K562 (cell line): ENCODE results near the gene DPM2. TPM values are rescaled to one million over a fixed set of nuclear protein-coding genes. Genes with fewer than 3 reads are reported as not detected.

Source experiments
- ASH1L ChIP-seq: fragments of 450-650 bp; IDR thresholded peaks from 2 replicates; pipeline ENCODE4 v1.6.1; 2018; ENCODE audit warnings: borderline replicate concordance, mild to moderate bottlenecking, low read depth; ENCODE audit not compliant: partially characterized antibody
- CBFB ChIP-seq: sonication (generic); formaldehyde crosslinking; IDR thresholded peaks from 2 replicates; pipeline ENCODE4 v1.4.0; 2020; ENCODE audit warnings: mild to moderate bottlenecking, missing genetic modification reagents
- CTBP1 ChIP-seq: fragments of 450-650 bp; IDR thresholded peaks from 2 replicates; pipeline ENCODE4 v1.6.1; 2016; ENCODE audit warnings: borderline replicate concordance
- MCM7 ChIP-seq, 2 experiments: fragments of 450-650 bp; IDR thresholded peaks; 2 replicates each; pipeline ENCODE4 v1.6.1; 2016 to 2018
- POLR3G ChIP-seq: IDR thresholded peaks from 2 replicates; pipeline ENCODE4 v1.6.1; 2011; ENCODE audit not compliant: insufficient read length, insufficient replicate concordance; ENCODE audit errors: extremely low read depth
- SIN3A ChIP-seq, 2 experiments: fragments of 150-350 bp in 1 of 2; IDR thresholded peaks; 2 replicates each; pipeline ENCODE4 v1.6.1; 2011 to 2016; ENCODE audit warnings: borderline replicate concordance in 2 of 2, low read depth in 2 of 2, low read length in 2 of 2, mild to moderate bottlenecking in 2 of 2, moderate library complexity in 2 of 2; ENCODE audit not compliant: control insufficient read depth in 1 of 2
- TOE1 ChIP-seq, 2 experiments: fragments of 450-650 bp in 1 of 2; sonication (generic) in 1 of 2; formaldehyde crosslinking in 1 of 2; IDR thresholded peaks; 2 replicates each; pipeline versions ENCODE4 v1.7.1 to v1.8.0; 2016 to 2022; ENCODE audit warnings: borderline replicate concordance in 2 of 2, mild to moderate bottlenecking in 2 of 2, antibody characterized with exemption in 1 of 2, inconsistent platforms in 1 of 2, low read depth in 1 of 2, missing genetic modification reagents in 1 of 2, moderate library complexity in 1 of 2
- ZNF274 ChIP-seq: IDR thresholded peaks from 2 replicates; pipeline ENCODE4 v1.6.1; 2011; ENCODE audit warnings: low read depth, mild to moderate bottlenecking, low read length, moderate library complexity, borderline replicate concordance
- ZNF277 ChIP-seq: fragments of 250-450 bp; sonication (Bioruptor Pico); IDR thresholded peaks from 2 replicates; pipeline ENCODE4 v1.8.0; 2022; ENCODE audit warnings: inconsistent platforms, mild to moderate bottlenecking, moderate library complexity, borderline replicate concordance
- ZNF668 ChIP-seq: fragments of 250-450 bp; sonication (Bioruptor Pico); IDR thresholded peaks from 2 replicates; pipeline ENCODE4 v1.8.0; 2022; ENCODE audit warnings: mild to moderate bottlenecking, inconsistent platforms
- polyA plus RNA-seq, 8 experiments: library from polyadenylated mRNA; depleted of rRNA in 4 of 8; stranded (reverse) in 5 of 8; unstranded in 3 of 8; fragments of >200 nt; fragmentation: Nextera tagmentation in 2 of 8; fragmentation: Illumina TruSeq in 1 of 8; extraction: Ambion mirVana in 2 of 8; extraction: Trizol in 1 of 8; gene quantifications; 2 replicates each; pipeline versions ENCODE4 v1.2.1 to v1.2.3, GENCODE V29; 2011 to 2014; ENCODE audit warnings: inconsistent platforms in 1 of 8, missing spikeins in 1 of 8
- total RNA-seq, 7 experiments: library from RNA; depleted of rRNA in 6 of 7; stranded (reverse); fragments of >200 nt in 6 of 7; fragmentation: Illumina TruSeq in 2 of 7; extraction: Trizol in 2 of 7; gene quantifications; 2 replicates each; pipeline versions ENCODE4 v1.2.1 to v1.2.3, GENCODE V29; 2011 to 2021; ENCODE audit warnings: low replicate concordance in 1 of 7
- TF ChIP-seq, protein P1 (sequence below): fragments of 200-800 bp; sonication (Bioruptor generic); IDR thresholded peaks from 2 replicates; pipeline ENCODE4 v1.6.1; 2017; ENCODE audit warnings: missing genetic modification characterization, missing compliant biosample characterization
- TF ChIP-seq, protein P2 (sequence below): fragments of 200-600 bp; sonication (generic); IDR thresholded peaks from one replicate; pipeline ENCODE4 v1.6.1; 2012; ENCODE audit warnings: mild to moderate bottlenecking, low read depth, low read length, inconsistent platforms

The DPM2 gene
- total and polyA plus RNA-seq, 9 of the 15 experiments (the other 6 are each of a cell fraction or from before 2014, with no cell fraction given) = 43.5 to 126 (median 71.1) TPM

- TF ChIP-seq, protein P1, sequence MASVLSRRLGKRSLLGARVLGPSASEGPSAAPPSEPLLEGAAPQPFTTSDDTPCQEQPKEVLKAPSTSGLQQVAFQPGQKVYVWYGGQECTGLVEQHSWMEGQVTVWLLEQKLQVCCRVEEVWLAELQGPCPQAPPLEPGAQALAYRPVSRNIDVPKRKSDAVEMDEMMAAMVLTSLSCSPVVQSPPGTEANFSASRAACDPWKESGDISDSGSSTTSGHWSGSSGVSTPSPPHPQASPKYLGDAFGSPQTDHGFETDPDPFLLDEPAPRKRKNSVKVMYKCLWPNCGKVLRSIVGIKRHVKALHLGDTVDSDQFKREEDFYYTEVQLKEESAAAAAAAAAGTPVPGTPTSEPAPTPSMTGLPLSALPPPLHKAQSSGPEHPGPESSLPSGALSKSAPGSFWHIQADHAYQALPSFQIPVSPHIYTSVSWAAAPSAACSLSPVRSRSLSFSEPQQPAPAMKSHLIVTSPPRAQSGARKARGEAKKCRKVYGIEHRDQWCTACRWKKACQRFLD (CRISPR knock-in tag) = no peak
- TF ChIP-seq CTBP1 (peak; percentile 67), MCM7 (IDR thresholded peaks at IDR 0.05) (no peak), ZNF274 (no peak), ASH1L (no peak), ZNF277 (no peak), TOE1 (IDR thresholded peaks at IDR 0.05; ENCODE audit: borderline replicate concordance) (no peak), TOE1 (CRISPR knock-in tag; IDR thresholded peaks at IDR 0.05; ENCODE audit: borderline replicate concordance, low read depth) (no peak), ZNF668 (CRISPR knock-in tag) (no peak), POLR3G (no peak), CBFB (CRISPR knock-in tag) (no peak), SIN3A (IDR thresholded peaks at IDR 0.05; ENCODE audit: borderline replicate concordance in 2 of 2, control insufficient read depth in 1 of 2, low read depth in 2 of 2, low read length in 2 of 2) (no peak)
- TF ChIP-seq, protein P2, sequence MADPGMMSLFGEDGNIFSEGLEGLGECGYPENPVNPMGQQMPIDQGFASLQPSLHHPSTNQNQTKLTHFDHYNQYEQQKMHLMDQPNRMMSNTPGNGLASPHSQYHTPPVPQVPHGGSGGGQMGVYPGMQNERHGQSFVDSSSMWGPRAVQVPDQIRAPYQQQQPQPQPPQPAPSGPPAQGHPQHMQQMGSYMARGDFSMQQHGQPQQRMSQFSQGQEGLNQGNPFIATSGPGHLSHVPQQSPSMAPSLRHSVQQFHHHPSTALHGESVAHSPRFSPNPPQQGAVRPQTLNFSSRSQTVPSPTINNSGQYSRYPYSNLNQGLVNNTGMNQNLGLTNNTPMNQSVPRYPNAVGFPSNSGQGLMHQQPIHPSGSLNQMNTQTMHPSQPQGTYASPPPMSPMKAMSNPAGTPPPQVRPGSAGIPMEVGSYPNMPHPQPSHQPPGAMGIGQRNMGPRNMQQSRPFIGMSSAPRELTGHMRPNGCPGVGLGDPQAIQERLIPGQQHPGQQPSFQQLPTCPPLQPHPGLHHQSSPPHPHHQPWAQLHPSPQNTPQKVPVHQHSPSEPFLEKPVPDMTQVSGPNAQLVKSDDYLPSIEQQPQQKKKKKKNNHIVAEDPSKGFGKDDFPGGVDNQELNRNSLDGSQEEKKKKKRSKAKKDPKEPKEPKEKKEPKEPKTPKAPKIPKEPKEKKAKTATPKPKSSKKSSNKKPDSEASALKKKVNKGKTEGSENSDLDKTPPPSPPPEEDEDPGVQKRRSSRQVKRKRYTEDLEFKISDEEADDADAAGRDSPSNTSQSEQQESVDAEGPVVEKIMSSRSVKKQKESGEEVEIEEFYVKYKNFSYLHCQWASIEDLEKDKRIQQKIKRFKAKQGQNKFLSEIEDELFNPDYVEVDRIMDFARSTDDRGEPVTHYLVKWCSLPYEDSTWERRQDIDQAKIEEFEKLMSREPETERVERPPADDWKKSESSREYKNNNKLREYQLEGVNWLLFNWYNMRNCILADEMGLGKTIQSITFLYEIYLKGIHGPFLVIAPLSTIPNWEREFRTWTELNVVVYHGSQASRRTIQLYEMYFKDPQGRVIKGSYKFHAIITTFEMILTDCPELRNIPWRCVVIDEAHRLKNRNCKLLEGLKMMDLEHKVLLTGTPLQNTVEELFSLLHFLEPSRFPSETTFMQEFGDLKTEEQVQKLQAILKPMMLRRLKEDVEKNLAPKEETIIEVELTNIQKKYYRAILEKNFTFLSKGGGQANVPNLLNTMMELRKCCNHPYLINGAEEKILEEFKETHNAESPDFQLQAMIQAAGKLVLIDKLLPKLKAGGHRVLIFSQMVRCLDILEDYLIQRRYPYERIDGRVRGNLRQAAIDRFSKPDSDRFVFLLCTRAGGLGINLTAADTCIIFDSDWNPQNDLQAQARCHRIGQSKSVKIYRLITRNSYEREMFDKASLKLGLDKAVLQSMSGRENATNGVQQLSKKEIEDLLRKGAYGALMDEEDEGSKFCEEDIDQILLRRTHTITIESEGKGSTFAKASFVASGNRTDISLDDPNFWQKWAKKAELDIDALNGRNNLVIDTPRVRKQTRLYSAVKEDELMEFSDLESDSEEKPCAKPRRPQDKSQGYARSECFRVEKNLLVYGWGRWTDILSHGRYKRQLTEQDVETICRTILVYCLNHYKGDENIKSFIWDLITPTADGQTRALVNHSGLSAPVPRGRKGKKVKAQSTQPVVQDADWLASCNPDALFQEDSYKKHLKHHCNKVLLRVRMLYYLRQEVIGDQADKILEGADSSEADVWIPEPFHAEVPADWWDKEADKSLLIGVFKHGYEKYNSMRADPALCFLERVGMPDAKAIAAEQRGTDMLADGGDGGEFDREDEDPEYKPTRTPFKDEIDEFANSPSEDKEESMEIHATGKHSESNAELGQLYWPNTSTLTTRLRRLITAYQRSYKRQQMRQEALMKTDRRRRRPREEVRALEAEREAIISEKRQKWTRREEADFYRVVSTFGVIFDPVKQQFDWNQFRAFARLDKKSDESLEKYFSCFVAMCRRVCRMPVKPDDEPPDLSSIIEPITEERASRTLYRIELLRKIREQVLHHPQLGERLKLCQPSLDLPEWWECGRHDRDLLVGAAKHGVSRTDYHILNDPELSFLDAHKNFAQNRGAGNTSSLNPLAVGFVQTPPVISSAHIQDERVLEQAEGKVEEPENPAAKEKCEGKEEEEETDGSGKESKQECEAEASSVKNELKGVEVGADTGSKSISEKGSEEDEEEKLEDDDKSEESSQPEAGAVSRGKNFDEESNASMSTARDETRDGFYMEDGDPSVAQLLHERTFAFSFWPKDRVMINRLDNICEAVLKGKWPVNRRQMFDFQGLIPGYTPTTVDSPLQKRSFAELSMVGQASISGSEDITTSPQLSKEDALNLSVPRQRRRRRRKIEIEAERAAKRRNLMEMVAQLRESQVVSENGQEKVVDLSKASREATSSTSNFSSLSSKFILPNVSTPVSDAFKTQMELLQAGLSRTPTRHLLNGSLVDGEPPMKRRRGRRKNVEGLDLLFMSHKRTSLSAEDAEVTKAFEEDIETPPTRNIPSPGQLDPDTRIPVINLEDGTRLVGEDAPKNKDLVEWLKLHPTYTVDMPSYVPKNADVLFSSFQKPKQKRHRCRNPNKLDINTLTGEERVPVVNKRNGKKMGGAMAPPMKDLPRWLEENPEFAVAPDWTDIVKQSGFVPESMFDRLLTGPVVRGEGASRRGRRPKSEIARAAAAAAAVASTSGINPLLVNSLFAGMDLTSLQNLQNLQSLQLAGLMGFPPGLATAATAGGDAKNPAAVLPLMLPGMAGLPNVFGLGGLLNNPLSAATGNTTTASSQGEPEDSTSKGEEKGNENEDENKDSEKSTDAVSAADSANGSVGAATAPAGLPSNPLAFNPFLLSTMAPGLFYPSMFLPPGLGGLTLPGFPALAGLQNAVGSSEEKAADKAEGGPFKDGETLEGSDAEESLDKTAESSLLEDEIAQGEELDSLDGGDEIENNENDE = no peak
These were observed 40.4 kb upstream of the DPM2 start (continued) for GRCh38 chr9:127977884-127978647.
